GM18907 (cell line): Measurements from ENCODE around the gene ATE1.
"Not testable (repeated sequence)": the region's sequence is repeated elsewhere in the genome, so short reads cannot be mapped to it uniquely, and the experiment has no call there.

Experiments used
- ATAC-seq: cut with Tn5 transposase; IDR thresholded peaks from one replicate; pipeline ENCODE4 v1.9.1; 2021; ENCODE audit warnings: mild to moderate bottlenecking, moderate library complexity; ENCODE audit not compliant: unreplicated experiment

ATE1 gene

GRCh38 chr10:121927841-121928527, at the start of gene ATE1:
ATE1 (minus strand) TSS chr10:121928031; CDS start chr10:121927949, 82 bp downstream.
- ATAC-seq = peak; percentile 83

GRCh38 chr10:121976607-121977006, 48.8 kb upstream of the ATE1 start:
- ATAC-seq = no peak

- no peak for ATAC-seq
Measured at GRCh38 chr10:121975295-121976086, 47.7 kb upstream of the ATE1 start.

GRCh38 chr10:121974535-121975294, 46.9 kb upstream of the ATE1 start, which contains the start of gene NSMCE4A:
NSMCE4A (minus strand) TSS chr10:121975217; CDS start chr10:121975165, 52 bp downstream.
- ATAC-seq = peak; percentile 87

- ATAC-seq = peak; percentile 38
Measured at GRCh38 chr10:121974019-121974534, 46.2 kb upstream of the ATE1 start.

- not testable (repeated sequence) for ATAC-seq
Measured at GRCh38 chr10:121969086-121969485, 41.3 kb upstream of the ATE1 start.

- ATAC-seq = no peak
Measured at GRCh38 chr10:121965996-121966395, 38.2 kb upstream of the ATE1 start.

GRCh38 chr10:121961456-121961855, 33.6 kb upstream of the ATE1 start:
- ATAC-seq = no peak

- ATAC-seq = no peak
Measured at GRCh38 chr10:121959671-121960070, 31.8 kb upstream of the ATE1 start.

GRCh38 chr10:121956111-121957061, 28.6 kb upstream of the ATE1 start:
- ATAC-seq = no peak

GRCh38 chr10:121952226-121952625, 24.4 kb upstream of the ATE1 start:
- no peak for ATAC-seq

GRCh38 chr10:121949451-121949850, 21.6 kb upstream of the ATE1 start:
- ATAC-seq = no peak

GRCh38 chr10:121949049-121949448, 21.2 kb upstream of the ATE1 start:
- no peak for ATAC-seq

- ATAC-seq = no peak
Measured at GRCh38 chr10:121947343-121948330, 19.8 kb upstream of the ATE1 start.

- no peak for ATAC-seq
Measured at GRCh38 chr10:121942749-121943416, 15.1 kb upstream of the ATE1 start.

GRCh38 chr10:121941532-121941931, 13.7 kb upstream of the ATE1 start:
- ATAC-seq = no peak

GRCh38 chr10:121936295-121936694, 8.5 kb upstream of the ATE1 start:
- no peak for ATAC-seq

- ATAC-seq = no peak
Measured at GRCh38 chr10:121935702-121936101, 7.9 kb upstream of the ATE1 start.
